Muscle layer of colon (tissue), 2 donors: ENCODE results near the gene CLPSL1.

Experiments
- H3K27ac ChIP-seq: one replicate; pipeline ENCODE4 v1.7.0; 2013; ENCODE audit warnings: low read depth, mild to moderate bottlenecking, low read length, moderate library complexity
- H3K27me3 ChIP-seq, 2 donors: one replicate each; pipeline ENCODE4 v1.7.0; 2013; ENCODE audit warnings: low read length in 2 of 2, mild to moderate bottlenecking in 2 of 2; ENCODE audit not compliant: insufficient read depth in 2 of 2, control insufficient read depth in 1 of 2
- H3K36me3 ChIP-seq: one replicate; pipeline ENCODE4 v1.7.0; 2013; ENCODE audit warnings: mild to moderate bottlenecking, low read length; ENCODE audit not compliant: insufficient read depth
- H3K4me1 ChIP-seq: one replicate; pipeline ENCODE4 v1.7.0; 2013; ENCODE audit warnings: mild to moderate bottlenecking, low read length; ENCODE audit not compliant: insufficient read depth
- H3K4me3 ChIP-seq, 2 donors: one replicate each; pipeline ENCODE4 v1.7.0; 2013; ENCODE audit warnings: low read length in 2 of 2, low read depth in 1 of 2, mild to moderate bottlenecking in 1 of 2, moderate library complexity in 1 of 2
- H3K9ac ChIP-seq: one replicate; pipeline ENCODE4 v1.7.0; 2013; ENCODE audit warnings: low read length
- H3K9me3 ChIP-seq: one replicate; pipeline ENCODE4 v1.7.0; 2013; ENCODE audit warnings: mild to moderate bottlenecking, low read length
- donor health status: abdominal sarcoma.
- donor health status: Adenocarcinoma of cecum.

Gene CLPSL1

DNA sequence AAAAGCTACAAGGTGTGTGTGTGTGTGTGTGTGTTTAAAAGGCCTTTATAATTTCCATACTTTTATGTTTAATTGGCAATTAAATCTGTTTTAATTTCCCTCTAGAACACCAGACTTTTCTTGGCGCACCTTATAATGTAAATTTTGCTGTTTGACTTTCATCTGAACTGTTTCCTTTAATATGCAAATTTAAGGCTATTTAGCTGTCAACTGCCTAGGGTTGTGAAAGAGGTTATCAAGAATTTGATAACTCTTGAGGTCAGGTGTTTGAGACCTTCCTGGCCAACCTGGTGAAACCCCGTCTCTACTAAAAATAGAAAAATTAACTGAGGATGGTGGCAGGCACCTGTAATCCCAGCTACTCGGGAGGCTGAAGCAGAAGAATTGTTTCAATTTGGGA lies 20.3 kb downstream of the CLPSL1 start:
- Histone ChIP-seq H3K4me1 (no peaks in the 10 kb centered on the region), H3K9ac (no peak overlapping the region), H3K4me3 (no peak overlapping the region), H3K9me3 (no peaks in the 10 kb centered on the region), H3K36me3 (no peaks in the 10 kb centered on the region), H3K27ac (no peak overlapping the region), H3K27me3 (peaks cover 10 to 12% of the 10 kb centered on the region in 2 donors)

GRCh38 chr6:35804996-35805736 lies 24.3 kb downstream of the CLPSL1 start, which contains the start of gene LHFPL5:
LHFPL5 (plus strand) TSS chr6:35805352; CDS start chr6:35805671, 319 bp downstream.
- Histone ChIP-seq H3K9ac (no peak within 1 kb of the TSS), H3K4me3 (no peak within 1 kb of the TSS)

DNA sequence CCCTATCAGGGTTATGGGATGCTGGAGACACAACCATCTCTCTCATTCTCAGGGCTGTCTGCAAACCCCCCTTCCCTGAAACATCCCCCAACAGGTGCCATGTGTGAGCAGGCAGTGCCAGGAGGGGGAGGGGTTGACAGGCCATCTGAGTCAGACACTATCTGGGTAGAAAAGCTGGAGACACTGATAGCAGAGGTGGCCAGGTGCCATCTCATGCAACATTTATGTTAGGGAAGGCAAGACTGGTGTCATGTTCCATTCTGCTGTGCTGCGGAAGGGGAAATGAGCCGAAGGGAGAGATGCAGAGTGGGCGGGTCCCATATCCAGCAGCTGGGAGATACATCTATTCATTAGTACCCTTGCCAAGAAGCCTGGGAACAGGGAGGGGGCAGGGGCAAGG lies 27.9 kb downstream of the CLPSL1 start:
- Histone ChIP-seq H3K36me3 (no peaks in the 10 kb centered on the region), H3K27ac (no peak overlapping the region), H3K4me1 (no peaks in the 10 kb centered on the region), H3K9me3 (no peaks in the 10 kb centered on the region), H3K4me3 (no peak overlapping the region), H3K27me3 (peaks cover 13 to 20% of the 10 kb centered on the region in 2 donors), H3K9ac (no peak overlapping the region)

More at GRCh38 chr6:35804996-35805736, 24.3 kb downstream of the CLPSL1 start, which contains the start of gene LHFPL5:
- Histone ChIP-seq H3K27ac (no peak within 1 kb of the TSS), H3K4me1 (no peaks in the 10 kb centered on the region), H3K36me3 (no peaks in the 10 kb centered on the region), H3K9me3 (no peaks in the 10 kb centered on the region), H3K27me3 (peaks cover 13 to 20% of the 10 kb centered on the region in 2 donors)

- Histone ChIP-seq H3K36me3 (no peaks in the 10 kb centered on the region), H3K9ac (no peak overlapping the region), H3K4me1 (no peaks in the 10 kb centered on the region), H3K27ac (no peak overlapping the region), H3K9me3 (no peaks in the 10 kb centered on the region), H3K4me3 (no peak overlapping the region), H3K27me3 (peaks cover 13 to 20% of the 10 kb centered on the region in 2 donors)
Measured at GRCh38 chr6:35809809-35810208, 29.0 kb downstream of the CLPSL1 start.

GRCh38 chr6:35810971-35811698 lies 30.3 kb downstream of the CLPSL1 start:
- Histone ChIP-seq H3K4me1 (no peaks in the 10 kb centered on the region), H3K9ac (no peak overlapping the region), H3K27ac (no peak overlapping the region), H3K4me3 (no peak overlapping the region), H3K36me3 (no peaks in the 10 kb centered on the region), H3K9me3 (no peaks in the 10 kb centered on the region), H3K27me3 (peaks cover 3 to 8% of the 10 kb centered on the region in 2 donors)

GRCh38 chr6:35811699-35811995 lies 30.8 kb downstream of the CLPSL1 start:
- Histone ChIP-seq H3K4me3 (no peak overlapping the region), H3K9ac (no peak overlapping the region), H3K27ac (no peak overlapping the region), H3K9me3 (no peaks in the 10 kb centered on the region), H3K36me3 (no peaks in the 10 kb centered on the region), H3K4me1 (no peaks in the 10 kb centered on the region), H3K27me3 (peaks cover 0 to 5% of the 10 kb centered on the region in 2 donors)

- Histone ChIP-seq H3K4me3 (no peak overlapping the region), H3K27ac (no peak overlapping the region), H3K36me3 (no peaks in the 10 kb centered on the region), H3K27me3 (no peaks in the 10 kb centered on the region), H3K4me1 (no peaks in the 10 kb centered on the region), H3K9ac (no peak overlapping the region), H3K9me3 (no peaks in the 10 kb centered on the region)
Measured at GRCh38 chr6:35817515-35817914, 36.7 kb downstream of the CLPSL1 start.

DNA sequence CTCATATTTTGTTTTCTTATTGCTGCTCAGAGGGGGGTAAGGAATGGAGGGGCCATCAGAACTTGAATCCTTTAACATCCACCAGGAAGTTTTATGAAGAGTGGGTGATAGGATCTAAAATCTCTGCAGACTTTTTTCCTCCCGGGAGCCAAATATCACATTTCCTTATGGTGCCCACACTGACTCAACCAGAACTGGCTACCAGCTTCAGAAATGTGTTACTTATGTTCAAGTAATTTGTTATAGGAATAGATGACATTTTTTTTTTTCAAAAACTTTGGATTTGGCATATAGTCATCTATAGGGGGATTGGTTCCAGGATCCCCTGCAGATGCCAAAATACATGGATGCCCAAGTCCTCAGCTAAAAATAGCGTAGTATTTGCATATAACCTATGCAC lies 42.8 kb downstream of the CLPSL1 start:
- no peak overlapping the region for H3K9ac ChIP-seq
- no peak overlapping the region for H3K4me3 ChIP-seq
- no peak overlapping the region for H3K27ac ChIP-seq

GRCh38 chr6:35824552-35825192 lies 43.9 kb downstream of the CLPSL1 start:
- H3K9me3 ChIP-seq, result no peaks in the 10 kb centered on the region
- no peak overlapping the region for H3K9ac ChIP-seq

More for the DNA sequence above, 42.8 kb downstream of the CLPSL1 start:
- H3K9me3 ChIP-seq, result no peaks in the 10 kb centered on the region
- no peaks in the 10 kb centered on the region for H3K27me3 ChIP-seq
- H3K4me1 ChIP-seq, result no peaks in the 10 kb centered on the region
- H3K36me3 ChIP-seq, result no peaks in the 10 kb centered on the region

DNA sequence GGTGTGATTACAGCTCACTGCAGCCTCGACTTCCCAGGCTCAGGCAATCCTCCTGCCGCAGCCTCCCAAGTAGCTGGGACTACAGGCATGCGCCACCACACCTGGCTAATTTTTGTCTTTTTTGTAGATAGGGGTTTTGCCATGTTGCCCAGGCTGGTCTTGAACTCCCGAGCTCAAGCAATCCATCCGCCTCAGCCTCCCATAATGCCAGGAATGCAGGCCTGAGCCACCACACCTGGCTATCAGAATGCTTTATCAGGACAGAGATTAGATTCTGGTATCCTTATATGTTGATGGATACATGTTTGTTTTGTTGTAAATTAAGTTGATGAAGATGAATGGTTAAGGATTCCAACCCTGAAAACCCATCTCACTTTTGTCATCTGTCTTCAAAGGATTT lies 48.5 kb downstream of the CLPSL1 start:
- no peaks in the 10 kb centered on the region for H3K27me3 ChIP-seq
- H3K9ac ChIP-seq, result no peak overlapping the region
- no peak overlapping the region for H3K4me3 ChIP-seq
- H3K36me3 ChIP-seq, result no peaks in the 10 kb centered on the region
- H3K4me1 ChIP-seq, result no peaks in the 10 kb centered on the region
- no peak overlapping the region for H3K27ac ChIP-seq
- H3K9me3 ChIP-seq, result no peaks in the 10 kb centered on the region

More at GRCh38 chr6:35824552-35825192, 43.9 kb downstream of the CLPSL1 start:
- H3K4me3 ChIP-seq, result no peak overlapping the region
- H3K36me3 ChIP-seq, result no peaks in the 10 kb centered on the region
- no peaks in the 10 kb centered on the region for H3K27me3 ChIP-seq
- H3K4me1 ChIP-seq, result no peaks in the 10 kb centered on the region
- H3K27ac ChIP-seq, result no peak overlapping the region

GRCh38 chr6:35831257-35832007 lies 50.6 kb downstream of the CLPSL1 start:
- no peaks in the 10 kb centered on the region for H3K9me3 ChIP-seq
- no peaks in the 10 kb centered on the region for H3K4me1 ChIP-seq
- no peak overlapping the region for H3K9ac ChIP-seq
- no peak overlapping the region for H3K4me3 ChIP-seq
- no peak overlapping the region for H3K27ac ChIP-seq
- H3K36me3 ChIP-seq, result peaks cover 5% of the 10 kb centered on the region
- no peaks in the 10 kb centered on the region for H3K27me3 ChIP-seq
